Osteoblast (primary cell): Measurements from ENCODE around the gene PHACTR1. TPM values are rescaled to one million over a fixed set of nuclear protein-coding genes. Genes with fewer than 3 reads are reported as not detected.
"Not testable (repeated sequence)": the region's sequence is repeated elsewhere in the genome, so short reads cannot be mapped to it uniquely, and the experiment has no call there.

Source experiments
- DNase-seq: peaks from one replicate; pipeline ENCODE4 v3.0.0; 2011; ENCODE audit warnings: low spot score, mixed read lengths; ENCODE audit not compliant: insufficient read length; ENCODE audit errors: missing footprints
- H2AFZ ChIP-seq: 2 replicates; pipeline ENCODE4 v1.6.0; 2011; ENCODE audit warnings: mild to moderate bottlenecking, low read length
- H3K27ac ChIP-seq: 2 replicates; pipeline ENCODE4 v1.5.1; 2011; ENCODE audit warnings: mild to moderate bottlenecking, low read depth, low read length, moderate library complexity
- H3K27me3 ChIP-seq: 2 replicates; pipeline ENCODE4 v1.6.0; 2012; ENCODE audit warnings: mild to moderate bottlenecking, control low read depth, inconsistent platforms, low read length, moderate library complexity; ENCODE audit not compliant: insufficient read depth
- H3K36me3 ChIP-seq: 2 replicates; pipeline ENCODE4 v1.5.1; 2011; ENCODE audit warnings: mild to moderate bottlenecking, low read length, control low read depth, moderate library complexity; ENCODE audit not compliant: insufficient read depth
- H3K4me1 ChIP-seq: 2 replicates; pipeline ENCODE4 v1.5.1; 2011; ENCODE audit warnings: mild to moderate bottlenecking, low read length, control low read depth, moderate library complexity; ENCODE audit not compliant: insufficient read depth
- H3K4me2 ChIP-seq: 2 replicates; pipeline ENCODE4 v1.6.0; 2011; ENCODE audit warnings: mild to moderate bottlenecking, low read length; ENCODE audit not compliant: insufficient read depth
- H3K4me3 ChIP-seq: fragments of 200-600 bp; sonication (generic); 3 replicates; pipeline ENCODE4 v1.5.1; 2012; ENCODE audit warnings: mild to moderate bottlenecking, low read length, inconsistent platforms; ENCODE audit not compliant: insufficient read depth
- H3K79me2 ChIP-seq: 2 replicates; pipeline ENCODE4 v1.6.0; 2012; ENCODE audit warnings: mild to moderate bottlenecking, low read length, control low read depth, inconsistent platforms; ENCODE audit not compliant: insufficient read depth
- H3K9me3 ChIP-seq: 2 replicates; pipeline ENCODE4 v1.5.1; 2011; ENCODE audit warnings: low read depth, low read length, control low read depth
- H4K20me1 ChIP-seq: 2 replicates; pipeline ENCODE4 v1.6.0; 2012; ENCODE audit warnings: mild to moderate bottlenecking, low read length, control low read depth; ENCODE audit not compliant: insufficient read depth
- total RNA-seq: library from RNA; depleted of rRNA; stranded (reverse); fragments of >200 nt; gene quantifications from 2 replicates; pipeline ENCODE4 v1.2.3, GENCODE V29; 2012
- TF ChIP-seq, protein P1 (sequence below): IDR thresholded peaks from 2 replicates; pipeline ENCODE4 v1.5.1; 2011; ENCODE audit warnings: mild to moderate bottlenecking, low read depth, low read length, moderate library complexity; ENCODE audit errors: extremely low read depth

The PHACTR1 gene
- total RNA-seq, 1 donor = 0.36 TPM

DNA sequence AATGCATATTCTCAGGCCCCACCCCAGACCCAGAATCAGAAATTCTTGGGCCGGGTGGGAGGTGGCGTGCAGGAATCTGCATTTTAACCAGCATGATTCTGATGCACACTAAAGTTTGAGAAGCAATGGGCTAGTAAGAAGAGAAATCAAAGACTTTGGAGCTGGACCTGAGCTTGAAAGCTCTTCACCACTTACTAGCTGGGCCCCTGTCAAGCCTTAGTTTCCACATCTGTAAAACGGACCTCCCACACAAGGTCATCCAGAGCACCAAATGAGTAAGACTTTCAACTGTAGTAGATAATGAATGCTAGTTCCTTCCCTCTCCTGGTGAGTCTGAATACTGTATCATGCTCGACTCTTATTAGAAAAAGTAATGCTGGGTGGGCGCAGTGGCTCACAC lies 524.8 kb downstream of the PHACTR1 start:
- no peaks in the 10 kb centered on the region for H3K4me1 ChIP-seq
- TF ChIP-seq, protein P1, sequence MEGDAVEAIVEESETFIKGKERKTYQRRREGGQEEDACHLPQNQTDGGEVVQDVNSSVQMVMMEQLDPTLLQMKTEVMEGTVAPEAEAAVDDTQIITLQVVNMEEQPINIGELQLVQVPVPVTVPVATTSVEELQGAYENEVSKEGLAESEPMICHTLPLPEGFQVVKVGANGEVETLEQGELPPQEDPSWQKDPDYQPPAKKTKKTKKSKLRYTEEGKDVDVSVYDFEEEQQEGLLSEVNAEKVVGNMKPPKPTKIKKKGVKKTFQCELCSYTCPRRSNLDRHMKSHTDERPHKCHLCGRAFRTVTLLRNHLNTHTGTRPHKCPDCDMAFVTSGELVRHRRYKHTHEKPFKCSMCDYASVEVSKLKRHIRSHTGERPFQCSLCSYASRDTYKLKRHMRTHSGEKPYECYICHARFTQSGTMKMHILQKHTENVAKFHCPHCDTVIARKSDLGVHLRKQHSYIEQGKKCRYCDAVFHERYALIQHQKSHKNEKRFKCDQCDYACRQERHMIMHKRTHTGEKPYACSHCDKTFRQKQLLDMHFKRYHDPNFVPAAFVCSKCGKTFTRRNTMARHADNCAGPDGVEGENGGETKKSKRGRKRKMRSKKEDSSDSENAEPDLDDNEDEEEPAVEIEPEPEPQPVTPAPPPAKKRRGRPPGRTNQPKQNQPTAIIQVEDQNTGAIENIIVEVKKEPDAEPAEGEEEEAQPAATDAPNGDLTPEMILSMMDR = no peak
- H4K20me1 ChIP-seq = no peaks in the 10 kb centered on the region
- no peak overlapping the region for H3K27ac ChIP-seq
- no peak overlapping the region for H2AFZ ChIP-seq
- no peaks in the 10 kb centered on the region for H3K79me2 ChIP-seq
- H3K36me3 ChIP-seq = no peaks in the 10 kb centered on the region
- H3K9me3 ChIP-seq = no peaks in the 10 kb centered on the region
- no peak overlapping the region for H3K4me3 ChIP-seq
- no peaks in the 10 kb centered on the region for H3K27me3 ChIP-seq
- H3K4me2 ChIP-seq = no peak overlapping the region
- no peak for DNase-seq

DNA sequence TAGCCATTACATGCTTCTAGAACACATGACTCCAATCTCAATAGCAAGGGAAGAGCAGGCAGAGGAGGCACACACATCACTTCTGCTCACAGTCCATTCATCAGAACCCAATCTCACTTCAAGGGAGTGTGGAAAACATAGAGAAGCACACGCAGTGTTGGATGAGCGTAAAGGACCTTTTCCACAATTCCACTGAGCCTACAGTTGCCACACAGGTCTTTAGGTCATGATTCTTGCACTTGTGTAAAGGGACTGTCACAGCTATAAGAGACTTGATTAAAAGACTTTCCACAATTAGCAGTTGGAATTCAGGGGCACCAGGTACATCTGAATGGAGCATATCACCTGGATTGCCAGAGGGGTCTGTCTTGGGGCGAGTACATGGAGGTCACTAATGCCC lies 525.6 kb downstream of the PHACTR1 start:
- TF ChIP-seq, protein P1 = no peak
- DNase-seq = no peak
- H3K9me3 ChIP-seq = no peaks in the 10 kb centered on the region
- no peak overlapping the region for H3K4me3 ChIP-seq
- H3K36me3 ChIP-seq = no peaks in the 10 kb centered on the region
- no peaks in the 10 kb centered on the region for H3K27me3 ChIP-seq
- no peaks in the 10 kb centered on the region for H3K79me2 ChIP-seq
- no peaks in the 10 kb centered on the region for H4K20me1 ChIP-seq
- H3K27ac ChIP-seq = no peak overlapping the region
- no peak overlapping the region for H2AFZ ChIP-seq
- no peaks in the 10 kb centered on the region for H3K4me1 ChIP-seq
- no peak overlapping the region for H3K4me2 ChIP-seq

DNA sequence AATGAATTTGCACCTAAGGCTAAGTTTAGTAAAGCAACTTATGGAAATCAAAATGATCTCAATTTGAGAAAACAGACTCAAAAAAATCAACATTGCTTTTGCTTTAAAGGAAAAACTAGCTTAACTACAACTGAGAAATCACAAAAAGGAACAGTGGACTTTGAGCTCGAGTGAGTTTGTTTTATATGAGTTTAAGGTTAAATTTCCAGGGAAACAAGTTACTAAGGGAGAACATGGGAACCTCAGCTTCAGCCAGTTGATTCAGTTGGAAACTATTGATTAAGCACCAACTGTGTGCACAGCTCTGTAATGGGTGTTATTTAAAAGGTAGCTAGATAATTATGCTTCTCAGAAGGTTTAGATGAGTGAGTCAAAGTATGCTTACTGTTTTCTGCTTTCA lies 526.0 kb downstream of the PHACTR1 start:
- Histone ChIP-seq H3K27me3 (no peaks in the 10 kb centered on the region), H2AFZ (no peak overlapping the region), H3K36me3 (no peaks in the 10 kb centered on the region), H4K20me1 (no peaks in the 10 kb centered on the region), H3K9me3 (no peaks in the 10 kb centered on the region), H3K27ac (no peak overlapping the region), H3K4me2 (no peak overlapping the region), H3K79me2 (no peaks in the 10 kb centered on the region), H3K4me1 (no peaks in the 10 kb centered on the region), H3K4me3 (no peak overlapping the region)
- peak; percentile 44 for DNase-seq
- TF ChIP-seq, protein P1 = no peak

DNA sequence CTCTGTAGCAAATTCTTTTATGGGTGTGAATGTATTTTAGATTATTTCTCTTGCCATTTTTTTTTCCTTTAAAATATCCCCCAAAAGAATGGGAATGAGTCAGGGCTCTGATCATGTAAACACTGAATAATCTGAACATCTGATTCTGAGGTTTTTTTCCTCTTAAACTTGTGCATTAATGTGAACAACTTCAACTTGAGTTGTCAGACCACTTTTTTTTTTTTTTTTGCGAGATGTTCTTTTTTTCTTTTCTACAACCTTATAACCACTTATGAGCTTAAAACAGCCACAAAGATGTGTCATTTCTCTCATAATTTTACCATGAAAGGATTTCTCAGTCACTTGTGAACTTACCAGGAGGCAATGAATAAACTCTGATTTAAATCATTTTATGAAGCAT lies 526.5 kb downstream of the PHACTR1 start:
- Histone ChIP-seq H3K4me2 (no peak overlapping the region), H3K9me3 (no peaks in the 10 kb centered on the region), H2AFZ (no peak overlapping the region), H3K36me3 (no peaks in the 10 kb centered on the region), H3K4me1 (no peaks in the 10 kb centered on the region), H3K27me3 (no peaks in the 10 kb centered on the region), H4K20me1 (no peaks in the 10 kb centered on the region), H3K79me2 (no peaks in the 10 kb centered on the region), H3K4me3 (no peak overlapping the region), H3K27ac (no peak overlapping the region)
- TF ChIP-seq, protein P1 = no peak
- no peak for DNase-seq

DNA sequence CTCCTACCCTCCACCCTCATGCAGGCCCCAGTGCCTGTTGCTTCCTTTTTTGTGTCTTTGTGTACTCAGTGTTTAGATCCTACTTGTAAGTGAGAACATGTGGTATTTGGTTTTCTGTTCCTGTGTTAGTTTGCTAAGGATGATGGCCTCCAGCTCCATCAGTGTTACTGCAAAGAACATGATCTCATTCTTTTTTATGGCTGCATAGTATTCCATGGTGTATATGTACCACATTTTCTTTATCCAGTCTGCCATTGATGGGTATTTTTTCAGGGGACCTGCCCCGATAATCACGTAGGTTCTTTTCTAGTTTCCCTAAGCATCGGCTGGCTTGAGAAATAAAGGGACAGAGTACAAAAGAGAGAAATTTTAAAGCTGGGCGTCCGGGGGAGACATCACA lies 527.2 kb downstream of the PHACTR1 start:
- H4K20me1 ChIP-seq, H2AFZ ChIP-seq, H3K27me3 ChIP-seq: not testable (repeated sequence)

More for the DNA sequence above, 527.2 kb downstream of the PHACTR1 start:
- not testable (repeated sequence) for H3K4me1 ChIP-seq, DNase-seq, H3K27ac ChIP-seq, H3K79me2 ChIP-seq, H3K9me3 ChIP-seq, H3K4me3 ChIP-seq, H3K4me2 ChIP-seq, H3K36me3 ChIP-seq
